ENCODE measurements around the gene ADAM12.

DNA sequence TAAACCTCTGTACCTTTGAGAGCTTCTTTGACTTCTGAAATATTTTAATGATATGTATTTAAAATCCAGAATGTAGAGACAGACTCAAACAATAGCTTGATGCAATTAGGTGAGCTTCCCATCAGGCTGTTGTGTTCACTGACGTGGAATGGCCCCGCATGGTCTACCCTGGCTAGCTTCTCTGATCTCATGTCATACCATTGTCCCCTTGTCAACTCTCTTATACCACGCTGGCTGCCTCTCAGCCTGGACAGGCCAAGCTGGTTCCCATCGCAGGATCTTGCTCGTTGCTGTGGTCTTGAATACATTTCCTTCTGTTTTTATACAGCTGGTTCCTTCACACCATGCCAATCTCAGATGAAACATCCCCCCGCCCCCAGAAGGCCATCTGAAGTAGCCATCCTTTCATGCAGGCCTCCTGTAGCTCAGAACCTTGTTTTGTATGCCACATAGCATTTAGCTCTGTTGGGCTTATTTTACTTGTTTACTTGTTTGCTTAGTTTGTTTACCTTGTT lies 407.7 kb downstream of the ADAM12 start:
- TF ChIP-seq CTCF (IDR thresholded peaks at IDR 0.05; ENCODE audit: low read depth, low read length, poor library complexity, severe bottlenecking) (no peak), EZH2phosphoT487 (IDR thresholded peaks at IDR 0.05; ENCODE audit: borderline replicate concordance, low read length) (no peak)

Data from DOHH2 (cell line).